ENCODE data around the gene ISYNA1. TPM values are rescaled to one million over a fixed set of nuclear protein-coding genes. Genes with fewer than 3 reads are reported as not detected.
A peak's percentile ranks its signal among the peaks of the same experiment; 100 is the strongest.

Gene ISYNA1
- total RNA-seq, 1 donor from 2014 or later = 111 TPM

DNA sequence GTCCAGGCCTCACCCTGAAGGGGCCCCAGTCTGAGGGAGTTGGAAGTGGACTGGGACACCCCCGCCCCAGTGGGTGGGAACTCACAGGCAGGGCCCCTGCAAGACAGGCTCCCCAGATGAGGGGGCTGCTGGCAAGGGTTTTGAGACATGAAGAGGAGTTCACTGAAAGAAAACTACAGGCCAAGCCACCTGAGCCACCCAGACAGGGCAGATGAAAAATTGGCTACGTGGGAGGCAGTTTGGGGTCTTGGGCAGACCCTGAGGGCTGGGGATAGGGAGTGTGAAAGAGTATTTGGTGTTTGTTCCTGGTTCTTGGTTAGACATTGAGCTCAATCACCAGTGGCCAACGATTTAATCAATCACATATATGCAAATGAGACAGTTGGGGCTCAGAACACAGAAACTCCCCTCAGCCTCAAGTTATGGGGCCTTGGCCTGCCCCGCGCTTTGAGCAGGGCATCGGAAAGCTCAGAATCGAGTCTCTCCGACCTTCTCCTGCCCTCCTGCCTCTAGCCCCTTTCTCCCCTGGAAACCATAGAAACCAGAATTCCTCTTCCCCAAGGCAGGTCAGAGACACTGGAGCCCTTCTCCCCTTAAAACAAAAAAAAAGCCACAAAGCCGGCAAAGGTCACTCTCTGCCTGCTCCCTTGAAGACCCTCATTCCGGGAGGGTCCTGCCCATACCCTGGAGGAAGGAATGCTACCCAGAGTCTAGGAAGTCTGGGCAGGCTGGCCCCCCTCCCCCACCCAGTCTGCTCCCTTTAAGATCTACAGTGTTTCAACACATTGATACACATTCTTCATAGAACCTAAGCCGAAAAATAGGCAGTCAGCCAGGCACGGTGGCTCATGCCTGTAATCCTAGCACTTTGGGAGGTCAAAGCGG, 1.3 kb upstream of the ISYNA1 start:
- Mint-ChIP-seq H3K9me3 (ENCODE audit: unreplicated experiment) (peaks cover 8% of the 10 kb centered on the region), H3K4me1 (ENCODE audit: low read depth, unreplicated experiment) (peaks cover 16% of the 10 kb centered on the region), H3K27ac (ENCODE audit: unreplicated experiment) (peak overlapping the region; percentile 33), H3K4me3 (ENCODE audit: unreplicated experiment) (peak overlapping the region; percentile 25), H3K36me3 (ENCODE audit: unreplicated experiment) (peaks cover 5% of the 10 kb centered on the region), H3K27me3 (ENCODE audit: unreplicated experiment) (peaks cover 12% of the 10 kb centered on the region)
- peak; percentile 17 for DNase-seq
- TF ChIP-seq, protein P1, sequence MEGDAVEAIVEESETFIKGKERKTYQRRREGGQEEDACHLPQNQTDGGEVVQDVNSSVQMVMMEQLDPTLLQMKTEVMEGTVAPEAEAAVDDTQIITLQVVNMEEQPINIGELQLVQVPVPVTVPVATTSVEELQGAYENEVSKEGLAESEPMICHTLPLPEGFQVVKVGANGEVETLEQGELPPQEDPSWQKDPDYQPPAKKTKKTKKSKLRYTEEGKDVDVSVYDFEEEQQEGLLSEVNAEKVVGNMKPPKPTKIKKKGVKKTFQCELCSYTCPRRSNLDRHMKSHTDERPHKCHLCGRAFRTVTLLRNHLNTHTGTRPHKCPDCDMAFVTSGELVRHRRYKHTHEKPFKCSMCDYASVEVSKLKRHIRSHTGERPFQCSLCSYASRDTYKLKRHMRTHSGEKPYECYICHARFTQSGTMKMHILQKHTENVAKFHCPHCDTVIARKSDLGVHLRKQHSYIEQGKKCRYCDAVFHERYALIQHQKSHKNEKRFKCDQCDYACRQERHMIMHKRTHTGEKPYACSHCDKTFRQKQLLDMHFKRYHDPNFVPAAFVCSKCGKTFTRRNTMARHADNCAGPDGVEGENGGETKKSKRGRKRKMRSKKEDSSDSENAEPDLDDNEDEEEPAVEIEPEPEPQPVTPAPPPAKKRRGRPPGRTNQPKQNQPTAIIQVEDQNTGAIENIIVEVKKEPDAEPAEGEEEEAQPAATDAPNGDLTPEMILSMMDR (IDR thresholded peaks at IDR 0.05; ENCODE audit: partially characterized antibody, unreplicated experiment) = no peak

DNA sequence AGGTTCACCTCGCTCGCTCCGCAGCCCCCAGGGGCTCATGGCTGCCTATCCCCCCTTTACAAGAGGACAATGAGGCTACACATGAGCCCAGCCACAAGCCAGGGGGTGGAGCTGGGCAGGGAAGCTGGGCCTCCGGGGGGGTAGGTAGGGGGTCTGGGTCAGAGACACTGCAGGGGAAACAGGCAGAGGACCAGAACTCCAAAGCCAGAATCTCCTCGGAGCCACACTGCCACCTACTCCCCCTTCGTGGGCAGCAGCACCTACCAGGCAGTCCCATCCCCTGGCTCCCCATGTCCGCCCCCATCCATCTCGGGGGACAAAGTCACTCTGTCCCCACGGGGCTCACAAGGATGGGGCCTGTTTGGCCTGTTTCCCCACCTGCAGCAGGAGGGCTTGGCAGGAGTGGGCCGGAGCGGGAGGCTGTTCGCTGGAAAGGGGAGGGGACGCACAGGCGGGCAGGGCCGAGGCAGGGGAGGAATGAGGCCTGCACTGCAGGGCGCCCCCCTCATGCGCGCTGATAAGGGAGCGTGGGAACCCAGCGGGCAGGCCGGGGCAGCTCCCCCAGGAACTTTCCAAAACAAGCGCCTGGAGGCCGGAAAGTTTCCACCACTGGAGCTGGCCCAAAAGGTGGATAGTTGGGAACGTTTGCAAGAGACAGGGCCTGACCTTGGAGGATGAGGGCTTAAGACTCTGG, 545 bp upstream of the ISYNA1 start:
- peak; percentile 35 for DNase-seq
- Mint-ChIP-seq H3K27ac (ENCODE audit: unreplicated experiment) (no peak overlapping the region), H3K27me3 (ENCODE audit: unreplicated experiment) (peaks cover 12% of the 10 kb centered on the region), H3K4me1 (ENCODE audit: low read depth, unreplicated experiment) (peaks cover 11% of the 10 kb centered on the region), H3K9me3 (ENCODE audit: unreplicated experiment) (peaks cover 10% of the 10 kb centered on the region), H3K4me3 (ENCODE audit: unreplicated experiment) (no peak overlapping the region), H3K36me3 (ENCODE audit: unreplicated experiment) (peaks cover 5% of the 10 kb centered on the region)
- TF ChIP-seq, protein P1 (IDR thresholded peaks at IDR 0.05; ENCODE audit: partially characterized antibody, unreplicated experiment) = no peak

DNA sequence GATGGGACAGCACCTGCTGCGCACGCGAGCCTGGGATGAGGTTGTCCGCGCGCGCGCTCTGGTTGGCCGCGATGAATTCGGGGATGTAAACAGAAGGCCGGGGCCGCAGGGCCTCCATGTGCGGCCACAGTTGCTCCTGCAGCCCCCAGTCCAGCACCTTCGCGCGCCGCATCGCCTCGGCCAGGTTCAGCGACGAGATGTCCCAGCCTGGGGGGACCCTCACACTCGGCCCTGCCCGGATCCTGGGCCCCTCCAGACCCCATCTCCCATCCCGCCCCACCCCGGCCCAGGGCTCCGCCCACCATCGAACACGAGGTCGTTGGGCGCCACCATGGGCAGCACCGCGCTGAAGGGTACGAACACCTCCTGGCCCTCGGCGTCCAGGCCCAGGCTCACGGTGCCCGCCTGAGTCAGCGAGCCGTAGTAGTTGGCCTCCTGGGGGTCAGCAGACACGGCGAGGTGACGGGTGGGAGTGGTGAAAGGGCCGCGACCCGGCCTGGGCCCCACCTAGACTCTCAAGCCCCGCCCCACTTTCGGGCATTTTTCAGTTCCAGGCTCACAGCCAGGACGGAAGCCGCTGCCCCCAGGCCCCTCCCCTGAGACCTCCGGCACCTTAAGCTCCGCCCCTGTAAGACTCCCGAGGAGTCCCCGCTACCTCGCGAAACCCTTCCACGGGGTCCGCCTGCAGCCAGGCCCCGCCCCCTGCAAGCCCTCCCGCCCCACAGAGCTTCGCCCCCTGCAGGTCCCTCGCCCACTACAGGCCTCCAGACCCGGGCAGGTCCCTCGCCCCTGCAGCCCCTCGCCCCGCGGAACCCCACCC, 1.1 kb downstream of the ISYNA1 start:
- H3K27me3 Mint-ChIP-seq (ENCODE audit: unreplicated experiment) = peaks cover 11% of the 10 kb centered on the region
- peak; percentile 82 for DNase-seq
- H3K4me1 Mint-ChIP-seq (ENCODE audit: low read depth, unreplicated experiment) = peaks cover 3% of the 10 kb centered on the region
- peak overlapping the region; percentile 80 for H3K4me3 Mint-ChIP-seq (ENCODE audit: unreplicated experiment)
- peaks cover 5% of the 10 kb centered on the region for H3K9me3 Mint-ChIP-seq (ENCODE audit: unreplicated experiment)
- H3K36me3 Mint-ChIP-seq (ENCODE audit: unreplicated experiment) = no peaks in the 10 kb centered on the region
- TF ChIP-seq, protein P1 (IDR thresholded peaks at IDR 0.05; ENCODE audit: partially characterized antibody, unreplicated experiment) = peak; percentile 34
- peak overlapping the region; percentile 70 for H3K27ac Mint-ChIP-seq (ENCODE audit: unreplicated experiment)

DNA sequence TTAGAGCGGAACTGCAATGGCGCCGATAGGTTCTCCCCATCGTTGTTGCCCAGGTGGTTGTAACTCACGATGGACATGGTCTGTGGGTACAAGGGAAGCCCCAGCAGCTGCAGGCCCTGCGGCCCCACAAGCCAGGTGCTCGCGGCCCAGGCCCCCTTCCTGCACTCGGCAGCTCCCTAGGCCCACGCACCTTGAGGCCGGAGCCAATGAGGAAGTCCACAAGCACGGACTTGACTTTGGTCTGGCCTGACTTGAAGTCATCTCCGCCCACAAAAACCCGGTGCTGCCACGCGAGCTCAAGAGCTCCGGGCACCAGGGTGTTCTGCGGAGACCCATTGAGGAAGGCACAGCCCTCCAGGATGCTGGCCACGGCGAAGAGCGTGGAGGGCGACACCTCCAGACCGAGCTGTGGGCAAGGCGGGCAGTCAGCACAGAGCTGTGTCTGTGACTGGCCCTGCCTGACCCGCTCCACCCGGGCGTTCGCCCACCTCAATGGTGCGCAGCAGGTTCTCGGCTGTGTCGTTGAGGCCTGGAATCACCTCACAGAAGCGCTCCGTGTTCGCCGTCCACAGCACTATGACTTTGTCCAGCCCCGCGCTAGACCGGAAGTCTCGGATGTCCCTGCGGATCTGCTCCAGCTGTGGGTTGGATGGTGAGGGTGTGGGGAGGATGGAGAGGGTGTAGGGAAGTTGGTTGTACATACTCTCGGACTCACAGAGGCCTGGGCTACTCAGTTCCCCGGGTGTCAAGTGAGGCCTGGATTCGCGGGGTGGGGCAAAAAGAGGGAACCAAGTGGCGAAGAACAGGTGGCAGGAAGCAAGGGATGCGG, 1.9 kb downstream of the ISYNA1 start:
- peak; percentile 22 for DNase-seq
- peak overlapping the region; percentile 70 for H3K27ac Mint-ChIP-seq (ENCODE audit: unreplicated experiment)
- peak overlapping the region; percentile 80 for H3K4me3 Mint-ChIP-seq (ENCODE audit: unreplicated experiment)
- no peaks in the 10 kb centered on the region for H3K36me3 Mint-ChIP-seq (ENCODE audit: unreplicated experiment)
- H3K4me1 Mint-ChIP-seq (ENCODE audit: low read depth, unreplicated experiment) = peaks cover 3% of the 10 kb centered on the region
- H3K9me3 Mint-ChIP-seq (ENCODE audit: unreplicated experiment) = peaks cover 5% of the 10 kb centered on the region
- TF ChIP-seq, protein P1 (IDR thresholded peaks at IDR 0.05; ENCODE audit: partially characterized antibody, unreplicated experiment) = no peak
- H3K27me3 Mint-ChIP-seq (ENCODE audit: unreplicated experiment) = peaks cover 11% of the 10 kb centered on the region
